DOHH2 (cell line): ENCODE results near the gene TCF19.
A peak's percentile ranks its signal among the peaks of the same experiment; 100 is the strongest.

Experiments used
- H3F3A ChIP-seq: fragments of 200-600 bp; sonication (generic), shearing (Covaris generic); 2 replicates; pipeline ENCODE4 v1.6.0; 2016; ENCODE audit warnings: antibody characterized with exemption, mild to moderate bottlenecking; ENCODE audit not compliant: control insufficient read depth, insufficient read depth
- H3K27ac ChIP-seq: fragments of 200-600 bp; sonication (generic); 2 replicates; pipeline ENCODE4 v1.5.1; 2014; ENCODE audit warnings: low read depth, mild to moderate bottlenecking, low read length, moderate library complexity
- H3K27me3 ChIP-seq: fragments of 200-600 bp; sonication (generic); 2 replicates; pipeline ENCODE4 v1.6.1; 2014; ENCODE audit warnings: mild to moderate bottlenecking, low read length, mixed read lengths; ENCODE audit not compliant: control insufficient read depth
- H3K36me3 ChIP-seq: fragments of 200-600 bp; sonication (generic); 2 replicates; pipeline ENCODE4 v1.6.1; 2014; ENCODE audit warnings: mild to moderate bottlenecking, low read length, moderate library complexity, mixed read lengths; ENCODE audit not compliant: control insufficient read depth
- H3K4me1 ChIP-seq: fragments of 200-600 bp; sonication (generic); 2 replicates; pipeline ENCODE4 v1.6.1; 2014; ENCODE audit warnings: mild to moderate bottlenecking, low read length, mixed read lengths; ENCODE audit not compliant: control insufficient read depth
- H3K4me2 ChIP-seq: fragments of 200-600 bp; sonication (generic); 2 replicates; pipeline ENCODE4 v1.6.0; 2014; ENCODE audit warnings: mild to moderate bottlenecking, low read length, moderate library complexity
- H3K4me3 ChIP-seq: fragments of 200-600 bp; sonication (generic); 2 replicates; pipeline ENCODE4 v1.5.1; 2014; ENCODE audit warnings: mild to moderate bottlenecking, low read length, mixed read lengths
- H3K79me2 ChIP-seq: fragments of 200-600 bp; sonication (generic); 2 replicates; pipeline ENCODE4 v1.6.1; 2014; ENCODE audit warnings: mild to moderate bottlenecking, low read length, mixed read lengths; ENCODE audit not compliant: control insufficient read depth
- H3K9me2 ChIP-seq: fragments of 200-600 bp; sonication (generic); replicated peaks from 2 replicates; pipeline ENCODE4 v1.6.1; 2014; ENCODE audit warnings: mild to moderate bottlenecking, low read length, mixed read lengths; ENCODE audit not compliant: control insufficient read depth
- H3K9me3 ChIP-seq: fragments of 200-600 bp; sonication (generic); 2 replicates; pipeline ENCODE4 v1.6.1; 2014; ENCODE audit warnings: antibody characterized with exemption, low read length, mixed read lengths; ENCODE audit not compliant: control insufficient read depth, insufficient read depth
- H4K20me1 ChIP-seq: fragments of 200-600 bp; sonication (generic); 2 replicates; pipeline ENCODE4 v1.6.0; 2014; ENCODE audit warnings: low read depth, mild to moderate bottlenecking, antibody characterized with exemption, low read length, moderate library complexity; ENCODE audit not compliant: control insufficient read depth, insufficient read depth
- CTCF ChIP-seq: fragments of 200-600 bp; sonication (generic); IDR thresholded peaks from one replicate; pipeline ENCODE4 v1.5.1; 2014; ENCODE audit warnings: antibody characterized with exemption, mild to moderate bottlenecking, low read depth, low read length; ENCODE audit not compliant: poor library complexity, severe bottlenecking
- EZH2phosphoT487 ChIP-seq: fragments of 200-600 bp; sonication (generic); IDR thresholded peaks from 2 replicates; pipeline ENCODE4 v1.6.1; 2017; ENCODE audit warnings: borderline replicate concordance, mild to moderate bottlenecking, antibody characterized with exemption, low read length, moderate library complexity, mixed read lengths

The TCF19 gene

DNA sequence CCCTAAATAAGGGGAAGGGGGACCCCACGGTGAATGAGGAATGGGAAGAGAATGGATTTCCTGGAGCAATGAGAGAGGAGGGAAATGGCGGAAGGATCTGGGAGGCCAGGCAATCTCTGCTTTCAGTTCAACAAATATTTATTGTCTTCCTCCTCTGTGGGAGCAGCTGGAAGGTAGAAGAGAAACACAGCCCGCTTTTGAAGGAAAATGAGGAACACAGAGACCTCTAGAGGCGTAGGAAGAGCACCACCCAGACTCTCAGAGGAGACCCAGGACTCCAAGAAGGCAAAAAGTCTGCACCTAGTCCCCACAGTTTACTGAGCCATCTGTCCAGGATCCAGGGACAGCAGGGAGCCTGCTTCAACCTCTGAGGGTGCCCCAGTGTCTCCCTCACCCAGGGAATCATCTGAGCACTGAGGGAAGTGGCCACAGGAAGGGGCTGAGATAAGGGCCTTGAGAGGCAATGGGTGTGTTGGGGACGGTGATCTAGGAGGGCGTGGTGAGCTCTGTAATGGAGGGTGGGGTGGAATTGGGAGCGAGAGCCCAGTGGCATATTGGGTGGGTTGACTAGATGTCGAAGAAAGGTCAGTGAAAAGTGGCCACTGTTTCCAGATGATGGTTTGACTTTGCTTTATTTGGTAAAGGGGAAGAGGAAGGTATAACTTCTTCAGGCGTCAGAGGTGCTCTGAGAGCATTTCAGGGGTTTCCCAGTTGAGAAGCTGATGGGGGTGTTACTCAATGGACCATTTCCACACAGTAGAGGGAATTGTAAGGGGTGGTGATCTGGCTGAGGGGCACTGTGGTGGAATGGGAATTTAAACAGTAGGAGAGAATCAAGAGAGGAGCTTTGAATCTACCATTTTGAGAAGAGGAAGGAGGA lies 43.2 kb upstream of the TCF19 start:
- Histone ChIP-seq H3K79me2 (no peaks in the 10 kb centered on the region), H3K27ac (no peak overlapping the region), H4K20me1 (no peaks in the 10 kb centered on the region), H3K27me3 (peaks cover 8% of the 10 kb centered on the region; the same call in 1 of the 2 replicates), H3K4me1 (no peaks in the 10 kb centered on the region), H3F3A (no peaks in the 10 kb centered on the region), H3K36me3 (no peaks in the 10 kb centered on the region), H3K4me2 (no peak overlapping the region), H3K9me2 (no peaks in the 10 kb centered on the region), H3K9me3 (no peaks in the 10 kb centered on the region), H3K4me3 (no peak overlapping the region)
- TF ChIP-seq CTCF (peak; percentile 38), EZH2phosphoT487 (no peak)

GRCh38 chr6:31115941-31116560 lies 42.3 kb upstream of the TCF19 start:
- no peaks in the 10 kb centered on the region for H3K9me3 ChIP-seq

GRCh38 chr6:31116661-31117385 lies 41.6 kb upstream of the TCF19 start:
- H3K9me2 ChIP-seq, result no peaks in the 10 kb centered on the region
- no peaks in the 10 kb centered on the region for H3K9me3 ChIP-seq
- no peaks in the 10 kb centered on the region for H3K36me3 ChIP-seq
- H3K4me1 ChIP-seq, result no peaks in the 10 kb centered on the region
- H3K27me3 ChIP-seq, result peaks cover 8% of the 10 kb centered on the region; the same call in 1 of the 2 replicates
- H3K27ac ChIP-seq, result no peak overlapping the region
- H3F3A ChIP-seq, result no peaks in the 10 kb centered on the region
- TF ChIP-seq EZH2phosphoT487, result no peak
- no peak for TF ChIP-seq CTCF
- no peak overlapping the region for H3K4me2 ChIP-seq
- H4K20me1 ChIP-seq, result no peaks in the 10 kb centered on the region
- H3K4me3 ChIP-seq, result no peak overlapping the region
- H3K79me2 ChIP-seq, result no peaks in the 10 kb centered on the region

More at GRCh38 chr6:31115941-31116560, 42.3 kb upstream of the TCF19 start:
- TF ChIP-seq EZH2phosphoT487, result no peak
- no peak for TF ChIP-seq CTCF
- H3K27ac ChIP-seq, result no peak overlapping the region
- no peaks in the 10 kb centered on the region for H3K9me2 ChIP-seq
- H3K4me3 ChIP-seq, result no peak overlapping the region
- no peak overlapping the region for H3K4me2 ChIP-seq
- H3K36me3 ChIP-seq, result no peaks in the 10 kb centered on the region
- H3F3A ChIP-seq, result no peaks in the 10 kb centered on the region
- no peaks in the 10 kb centered on the region for H3K79me2 ChIP-seq
- no peaks in the 10 kb centered on the region for H4K20me1 ChIP-seq
- no peaks in the 10 kb centered on the region for H3K4me1 ChIP-seq
- H3K27me3 ChIP-seq, result peaks cover 8% of the 10 kb centered on the region; the same call in 1 of the 2 replicates
